ENCODE results near the gene SARNP. TPM values are rescaled to one million over a fixed set of nuclear protein-coding genes. Genes with fewer than 3 reads are reported as not detected.

Gene SARNP
- polyA plus RNA-seq, 10 donors = 62.5 to 85.4 (median 74.6) TPM

DNA sequence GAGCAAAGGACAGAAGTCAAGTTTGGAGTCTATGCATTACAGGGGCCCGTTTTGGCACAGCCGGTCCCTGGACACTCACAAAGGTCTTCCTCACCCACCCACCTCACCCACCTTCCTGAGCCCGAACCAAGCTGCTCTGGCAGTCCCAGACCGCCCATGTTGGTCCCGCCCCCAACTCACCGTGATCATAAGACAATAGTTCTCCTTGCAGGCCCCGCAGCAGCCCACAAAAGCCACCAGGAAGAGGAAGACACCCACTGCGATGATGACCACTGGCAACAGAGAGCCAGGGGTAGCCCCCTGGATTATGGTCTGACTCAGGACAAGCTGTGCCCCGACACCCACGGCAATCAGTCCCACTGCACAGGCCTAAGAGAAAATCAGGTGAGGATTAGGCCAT is 90.6 kb downstream of the SARNP start:
- no peak for DNase-seq

DNA sequence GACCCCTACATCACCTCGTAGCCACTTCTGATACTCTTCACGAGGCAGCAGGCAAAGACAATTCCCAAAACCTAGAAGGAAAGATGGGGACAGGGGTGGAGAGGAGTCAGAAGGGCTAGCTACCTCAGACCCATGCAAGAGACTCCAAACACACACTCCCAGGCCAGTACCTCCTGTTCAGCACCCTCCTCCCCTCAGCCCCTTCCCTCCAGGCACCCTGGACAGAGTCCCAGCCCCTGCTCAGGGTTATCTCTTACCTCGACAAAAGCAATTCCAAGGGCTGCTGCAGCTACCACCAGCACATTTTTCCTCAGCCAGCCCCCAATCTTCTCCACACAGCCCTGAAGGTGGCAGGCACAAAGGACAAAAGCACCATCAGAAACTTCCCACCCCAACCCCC is 92.0 kb downstream of the SARNP start:
- DNase-seq = no peak

DNA sequence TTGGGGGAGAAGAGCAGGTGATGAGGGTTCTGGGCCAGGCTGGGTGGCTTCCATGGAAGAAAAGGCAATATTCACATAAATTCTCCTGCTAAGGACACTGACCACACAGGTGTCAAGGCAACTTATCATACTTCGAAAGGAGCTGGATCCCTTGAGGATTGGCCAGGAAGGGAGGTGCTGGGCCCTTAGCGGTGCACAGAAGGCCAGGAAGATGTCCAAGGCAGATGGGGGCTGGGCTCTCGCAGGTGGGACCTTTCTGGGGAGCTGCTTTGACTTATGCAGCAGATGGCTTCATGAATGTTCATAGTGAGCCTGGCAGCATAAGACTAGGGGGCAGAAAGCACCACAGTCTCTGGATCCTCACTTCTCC is 92.6 kb downstream of the SARNP start:
- no peak for DNase-seq

DNA sequence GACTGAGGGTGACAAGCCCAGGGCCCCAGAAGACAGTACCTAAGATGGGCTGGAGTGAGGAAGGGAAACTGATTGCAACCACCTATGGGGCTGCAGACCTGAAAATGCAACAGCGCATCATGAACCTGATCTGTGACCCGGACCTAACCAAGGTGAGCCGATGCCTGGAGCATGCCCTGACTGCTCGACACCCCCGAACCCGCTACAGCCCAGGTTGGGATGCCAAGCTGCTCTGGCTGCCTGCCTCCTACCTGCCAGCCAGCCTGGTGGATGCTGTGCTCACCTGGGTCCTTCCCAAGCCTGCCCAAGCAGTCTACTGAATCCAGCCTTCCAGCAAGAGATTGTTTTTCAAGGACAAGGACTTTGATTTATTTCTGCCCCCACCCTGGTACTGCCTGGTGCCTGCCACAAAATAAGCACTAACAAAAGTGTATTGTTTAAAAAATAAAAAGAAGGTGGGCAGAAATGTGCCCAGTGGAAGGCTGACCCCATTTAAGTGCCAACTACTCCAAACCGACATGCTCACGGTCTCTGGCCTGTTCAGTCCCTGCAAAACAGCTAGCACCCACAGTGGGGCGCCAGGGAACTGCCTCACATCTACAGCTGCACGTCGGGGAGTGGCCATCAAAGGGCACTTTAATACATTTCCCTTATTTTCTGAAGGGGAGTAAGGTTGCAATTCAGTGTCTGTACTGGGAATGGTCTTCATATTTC is 93.1 kb downstream of the SARNP start:
- DNase-seq = peak in 1 of 3 donors; percentile 74

DNA sequence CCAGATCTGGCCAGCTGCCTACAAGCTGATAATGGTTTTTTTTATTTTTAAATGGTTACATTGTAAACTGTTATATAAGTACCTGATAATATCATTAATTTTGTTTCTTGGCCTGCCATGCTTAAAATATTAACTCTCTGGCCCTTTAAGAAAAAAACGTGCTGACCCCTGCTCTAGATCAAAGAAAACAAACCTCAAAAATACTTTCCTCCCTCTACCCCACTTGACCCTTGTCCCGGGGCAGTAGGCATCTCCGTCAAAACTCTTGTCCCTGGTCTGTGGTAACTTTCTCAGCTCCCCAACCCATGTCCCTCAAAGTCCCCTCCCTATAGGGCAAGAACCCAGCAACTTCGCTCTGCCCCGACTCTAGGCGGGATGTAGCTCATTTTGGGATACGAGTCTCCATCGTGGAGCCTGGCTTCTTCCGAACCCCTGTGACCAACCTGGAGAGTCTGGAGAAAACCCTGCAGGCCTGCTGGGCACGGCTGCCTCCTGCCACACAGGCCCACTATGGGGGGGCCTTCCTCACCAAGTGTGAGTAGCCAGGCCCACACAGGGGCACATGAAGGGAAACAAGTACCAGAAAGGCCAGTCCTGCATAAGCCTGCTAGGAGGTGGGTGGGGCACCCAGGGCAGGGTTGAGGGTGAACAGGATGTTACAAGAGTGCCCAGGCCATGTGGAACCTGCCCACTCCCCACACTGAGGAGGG is 93.9 kb downstream of the SARNP start:
- peak in 1 of 3 donors; percentile 24 for DNase-seq

DNA sequence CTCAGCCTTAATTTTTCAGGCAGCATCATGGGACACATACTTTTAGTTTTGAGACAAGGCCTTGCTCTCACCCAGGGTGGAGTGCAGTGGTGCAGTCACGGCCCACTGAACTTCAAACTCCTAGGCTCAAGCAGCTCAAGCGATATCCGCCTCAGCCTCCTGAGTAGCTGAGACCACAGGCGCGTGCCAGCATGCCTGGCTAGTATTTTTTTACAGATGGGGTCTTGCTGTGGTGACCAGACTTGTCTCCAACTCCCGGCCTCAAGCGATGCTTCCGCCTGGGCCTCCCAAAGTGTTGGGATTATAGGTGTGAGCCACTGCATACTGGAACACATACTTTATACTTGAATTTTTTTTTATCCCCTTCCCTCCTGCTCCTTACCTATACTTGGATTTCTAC is 94.6 kb downstream of the SARNP start:
- DNase-seq = no peak

DNA sequence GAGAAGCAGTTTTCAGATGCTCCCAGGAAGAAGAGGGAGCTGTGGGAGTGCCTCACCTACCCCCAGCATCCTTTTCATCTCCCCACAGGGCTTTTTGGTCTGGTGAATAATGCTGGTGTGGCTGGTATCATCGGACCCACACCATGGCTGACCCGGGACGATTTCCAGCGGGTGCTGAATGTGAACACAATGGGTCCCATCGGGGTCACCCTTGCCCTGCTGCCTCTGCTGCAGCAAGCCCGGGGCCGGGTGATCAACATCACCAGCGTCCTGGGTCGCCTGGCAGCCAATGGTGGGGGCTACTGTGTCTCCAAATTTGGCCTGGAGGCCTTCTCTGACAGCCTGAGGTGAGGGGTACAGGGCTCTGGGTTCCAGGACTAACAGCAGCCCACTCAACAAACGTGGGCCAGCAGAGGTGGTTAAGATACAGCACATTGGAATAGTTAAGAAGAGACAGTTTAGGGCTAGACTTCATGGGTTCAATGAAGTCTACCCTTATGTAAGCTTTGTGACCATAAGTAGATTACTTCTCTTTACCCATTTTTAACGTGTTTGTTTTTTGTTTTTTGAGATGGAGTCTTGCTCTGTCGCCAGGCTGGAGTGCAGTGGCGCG is 95.8 kb downstream of the SARNP start:
- peak in 1 of 3 donors; percentile 19 for DNase-seq

DNA sequence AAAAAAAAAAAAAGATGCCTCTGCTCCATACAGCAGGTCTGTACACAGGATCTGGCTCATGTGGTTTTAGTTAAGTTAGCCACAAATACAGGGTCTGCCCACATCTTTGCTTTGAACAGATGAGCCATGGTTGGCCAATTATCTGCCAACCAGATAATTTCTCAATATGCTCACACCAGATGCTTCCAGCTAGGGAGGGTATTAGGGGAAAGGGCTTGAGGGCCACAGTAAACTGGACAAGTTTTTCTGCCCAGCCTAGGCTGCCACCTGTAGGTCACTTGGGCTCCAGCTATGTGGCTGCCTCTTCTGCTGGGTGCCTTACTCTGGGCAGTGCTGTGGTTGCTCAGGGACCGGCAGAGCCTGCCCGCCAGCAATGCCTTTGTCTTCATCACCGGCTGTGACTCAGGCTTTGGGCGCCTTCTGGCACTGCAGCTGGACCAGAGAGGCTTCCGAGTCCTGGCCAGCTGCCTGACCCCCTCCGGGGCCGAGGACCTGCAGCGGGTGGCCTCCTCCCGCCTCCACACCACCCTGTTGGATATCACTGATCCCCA is 96.6 kb downstream of the SARNP start:
- peak in 1 of 3 donors; percentile 76 for DNase-seq

DNA sequence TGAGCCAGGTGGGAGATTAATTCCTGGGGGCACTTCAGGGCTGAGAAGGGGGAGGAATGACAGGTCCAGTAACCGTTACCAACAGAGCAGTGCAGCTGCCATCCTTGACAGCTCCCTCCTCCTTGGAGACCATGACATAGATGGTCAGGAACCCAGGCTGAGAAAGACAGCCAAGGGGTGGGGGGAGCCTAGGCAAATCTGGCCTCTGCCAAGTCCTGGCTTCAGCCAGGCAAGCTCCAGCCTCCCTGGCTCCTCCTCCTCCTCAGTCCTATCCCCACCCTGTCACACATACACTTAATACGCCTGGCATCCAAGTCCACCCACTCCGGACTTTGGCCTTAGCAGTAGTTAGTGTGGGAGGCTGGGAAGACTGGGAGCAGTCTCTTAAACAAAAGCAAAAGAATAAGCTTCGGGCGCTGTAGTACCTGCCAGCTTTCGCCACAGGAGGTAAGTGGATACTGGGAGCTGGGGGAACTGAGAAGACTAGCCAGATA is 97.4 kb downstream of the SARNP start, which contains the start of gene RDH5:
RDH5 (plus strand) TSS at position 323 of the 494 bp plus-strand sequence. CDS start 792 bp downstream, outside the sequence.
- peak; percentile 78 to 82 (median 81) for DNase-seq

DNA sequence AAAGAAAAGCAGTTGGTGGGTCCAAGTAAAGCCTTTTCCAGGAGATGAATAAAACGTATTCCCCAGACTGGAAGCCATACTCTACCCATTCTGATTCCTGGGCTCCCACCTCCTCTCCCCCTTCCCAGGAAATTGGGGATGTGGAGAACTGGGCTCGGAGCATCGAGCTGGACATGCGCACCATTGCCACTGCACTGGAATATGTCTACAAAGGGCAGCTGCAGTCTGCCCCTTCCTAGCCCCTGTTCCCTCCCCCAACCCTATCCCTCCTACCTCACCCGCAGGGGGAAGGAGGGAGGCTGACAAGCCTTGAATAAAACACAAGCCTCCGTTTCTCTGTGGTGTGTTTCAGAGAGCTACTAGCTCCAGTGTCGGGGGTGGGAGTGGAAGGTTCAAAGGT is 98.2 kb downstream of the SARNP start:
- DNase-seq = no peak

DNA sequence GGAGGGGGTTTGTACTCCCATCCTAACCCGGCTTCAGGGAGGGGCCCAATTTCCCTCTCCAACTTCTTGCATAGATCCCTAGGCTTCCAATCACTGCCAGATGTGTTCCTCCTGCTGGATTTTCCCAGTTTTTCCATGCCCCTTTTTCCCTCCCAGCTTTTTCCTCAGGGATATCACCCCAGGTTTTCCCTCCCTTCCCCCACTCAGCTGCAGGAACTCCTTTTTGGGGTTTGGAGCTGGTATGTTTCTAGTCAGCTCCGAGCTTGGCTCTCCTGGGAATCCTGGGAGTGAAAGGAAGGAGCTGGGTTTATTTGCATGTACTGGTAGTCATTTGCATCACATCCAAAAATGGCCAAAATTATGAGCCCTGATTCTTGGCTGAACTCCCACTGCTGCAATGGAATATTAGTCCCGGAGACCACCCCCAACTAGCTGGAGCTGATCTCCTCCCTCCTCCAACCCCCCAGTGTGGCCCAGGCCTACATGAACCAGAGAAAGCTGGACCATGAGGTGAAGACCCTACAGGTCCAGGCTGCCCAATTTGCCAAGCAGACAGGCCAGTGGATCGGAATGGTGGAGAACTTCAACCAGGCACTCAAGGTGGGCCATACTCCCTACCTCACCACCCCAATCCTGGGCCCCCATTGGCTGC is 98.8 kb downstream of the SARNP start:
- peak in 1 of 3 donors; percentile 74 for DNase-seq

DNA sequence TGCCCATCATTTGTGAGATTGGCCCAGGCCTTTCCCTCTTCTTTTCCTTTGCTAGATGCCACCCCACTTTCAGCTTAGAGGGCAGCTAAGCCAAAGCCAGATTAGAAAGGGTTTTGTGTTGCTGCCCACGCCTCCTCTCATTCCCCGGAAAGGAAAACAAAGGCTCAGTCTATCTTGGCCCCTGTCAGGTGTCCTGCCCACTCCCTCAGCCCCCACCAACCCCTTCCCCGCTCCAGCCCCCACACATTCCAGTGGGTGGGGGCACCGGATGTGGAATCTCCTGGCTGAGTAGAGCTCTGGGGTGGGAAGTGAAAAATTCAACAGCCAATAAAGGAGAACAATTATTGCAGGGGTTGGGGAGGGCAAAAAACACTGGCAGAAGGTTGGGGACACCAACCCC is 99.5 kb downstream of the SARNP start:
- peak in 1 of 3 donors; percentile 47 for DNase-seq

DNA sequence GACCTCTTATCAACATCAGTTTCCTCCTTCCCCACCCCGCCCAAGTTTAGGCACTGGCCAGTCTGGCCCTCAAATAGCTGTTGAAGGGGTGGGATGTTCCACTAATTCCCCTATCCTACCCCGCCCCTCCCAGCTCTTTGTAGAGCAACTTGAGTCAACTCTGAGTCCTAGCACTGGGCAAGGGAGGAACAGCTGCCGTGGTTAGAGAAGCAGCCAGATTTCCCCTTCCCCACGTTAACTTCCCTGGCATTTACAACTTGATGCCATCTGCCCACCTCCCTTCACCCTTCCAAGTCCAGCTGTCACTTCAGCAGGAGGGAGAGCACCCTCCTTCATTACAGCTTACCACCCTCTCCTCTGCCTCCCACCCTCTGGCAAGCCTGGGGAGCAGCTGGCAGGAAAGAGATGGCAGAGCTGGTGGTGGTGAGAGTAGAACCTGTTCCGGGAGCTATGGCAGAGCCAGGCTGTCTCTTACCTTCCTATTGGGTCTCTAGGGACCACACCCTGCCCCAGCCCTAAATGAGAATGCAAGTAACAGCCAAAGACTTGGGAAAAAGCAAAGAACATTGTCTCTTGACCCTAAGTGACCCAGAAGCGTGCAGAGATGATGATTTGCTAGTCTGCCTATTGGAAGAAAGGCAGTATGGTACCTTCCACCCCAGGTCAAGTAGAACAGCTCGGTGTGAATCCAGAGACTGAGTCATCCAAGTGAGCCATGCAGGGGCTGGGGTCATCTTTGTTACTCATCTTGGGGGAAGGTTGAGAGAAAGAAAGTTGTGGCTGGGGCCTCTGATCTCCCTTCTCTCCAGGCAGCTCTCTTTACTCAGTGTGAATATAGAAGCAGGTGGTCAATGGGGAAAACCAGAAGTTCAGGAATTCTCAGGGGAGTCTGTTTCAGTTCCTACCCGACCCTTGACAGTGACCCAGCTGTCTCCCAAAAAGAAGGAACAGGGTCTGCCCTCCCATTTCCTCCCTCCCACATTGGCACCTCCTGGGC is 100.2 kb downstream of the SARNP start:
- DNase-seq = peak in 1 of 3 donors; percentile 70

DNA sequence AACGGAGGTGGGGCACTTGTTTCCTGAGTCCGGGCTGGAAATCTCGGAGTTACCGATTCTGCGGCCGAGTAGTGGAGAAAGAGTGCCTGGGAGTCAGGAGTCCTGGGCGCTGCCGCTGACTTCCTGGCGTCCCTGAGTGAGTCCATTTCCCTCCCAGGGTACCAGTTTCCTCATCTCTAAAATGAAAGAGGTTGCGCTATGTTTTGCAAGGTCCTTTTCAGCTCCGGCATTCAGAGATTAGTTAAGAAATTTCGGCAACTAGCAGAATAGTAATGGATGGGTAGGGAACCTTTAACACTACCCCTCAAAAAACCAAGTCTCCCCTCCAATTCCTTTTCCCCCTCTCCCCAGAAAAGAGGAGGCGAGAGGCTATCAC is 101.0 kb downstream of the SARNP start:
- no peak for DNase-seq

DNA sequence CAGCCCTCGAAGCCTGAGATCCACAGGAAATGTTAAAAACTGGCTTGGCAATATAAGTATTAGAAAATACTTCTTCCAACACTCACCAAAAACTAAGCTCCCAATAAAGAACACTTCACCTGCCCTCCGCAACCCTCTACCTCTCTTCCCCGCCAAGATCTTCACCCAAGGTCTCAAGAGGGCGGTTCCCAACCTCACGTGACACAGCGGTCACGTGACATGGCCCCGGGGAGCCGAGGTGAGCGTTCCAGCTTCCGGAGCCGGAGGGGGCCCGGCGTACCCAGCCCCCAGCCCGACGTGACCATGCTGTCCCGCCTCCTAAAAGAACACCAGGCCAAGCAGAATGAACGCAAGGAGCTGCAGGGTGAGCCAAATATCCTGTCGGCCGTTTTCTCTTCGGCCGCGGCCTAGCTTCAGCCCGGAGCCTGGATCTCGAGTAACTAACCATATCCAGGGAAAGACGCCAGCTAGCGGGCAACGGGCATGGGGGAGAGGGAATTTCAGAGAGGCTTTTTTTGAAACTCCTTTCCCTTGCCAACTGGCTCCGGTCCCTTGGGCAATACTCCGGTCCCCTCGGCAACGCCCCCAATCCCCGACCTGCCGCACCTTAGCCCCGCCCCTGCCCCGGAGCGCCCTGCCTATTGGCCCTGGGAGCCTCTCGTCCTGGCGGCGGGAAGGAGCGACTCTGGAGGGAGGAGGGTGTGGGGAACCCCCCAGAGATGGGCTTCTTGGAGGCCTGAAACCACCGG is 101.5 kb downstream of the SARNP start, which contains the start of gene BLOC1S1:
BLOC1S1 (plus strand) TSS at position 214 of the 749 bp plus-strand sequence; CDS start at position 220, 6 bp downstream.
- peak; percentile 95 to 98 (median 97) for DNase-seq

DNA sequence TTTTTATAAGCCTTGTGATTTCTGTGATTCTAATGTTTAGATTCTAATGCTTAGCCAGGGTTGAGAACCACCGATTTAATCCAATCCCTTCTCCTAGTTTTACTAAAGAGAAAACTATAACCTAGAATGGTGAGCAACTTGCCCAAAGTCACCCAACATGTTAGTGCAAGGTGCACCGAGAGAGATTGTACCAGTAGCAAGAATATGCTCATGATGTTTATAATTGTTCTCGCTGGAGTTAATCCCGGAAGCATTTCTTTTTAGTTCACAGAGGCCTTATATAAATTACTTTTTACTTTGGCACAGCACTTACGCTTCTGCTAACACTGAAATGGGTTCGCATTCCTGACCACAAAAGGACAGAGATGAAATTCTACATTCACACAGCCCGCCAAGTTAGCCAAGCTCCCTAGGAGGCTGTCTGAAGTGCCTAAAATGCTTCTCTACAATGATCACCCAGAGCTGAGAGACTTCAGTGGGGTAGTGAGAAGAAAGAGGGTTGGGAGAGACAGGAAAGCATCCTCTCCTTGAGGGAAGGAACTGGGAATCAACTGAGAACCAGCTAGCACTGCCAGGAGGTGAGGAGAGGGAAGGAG is 102.3 kb downstream of the SARNP start:
- DNase-seq = no peak

DNA sequence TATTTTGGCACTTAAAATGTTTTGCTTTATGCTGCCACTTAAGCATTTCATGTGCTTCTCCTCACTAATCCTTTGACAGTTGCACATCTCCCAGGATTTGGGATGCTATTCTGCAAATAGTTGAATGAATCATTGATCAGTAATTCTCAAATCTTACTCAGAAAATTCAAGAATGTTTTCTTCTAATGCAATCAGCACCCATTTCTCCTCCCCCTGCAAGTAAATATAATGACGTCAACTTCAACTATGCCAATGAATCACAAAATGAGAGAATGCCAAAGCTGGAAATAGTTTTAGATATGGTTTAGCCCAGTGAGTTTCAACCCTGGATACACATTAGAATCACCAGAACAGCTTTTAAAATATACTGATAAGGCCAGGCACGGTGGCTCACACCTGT is 103.8 kb downstream of the SARNP start:
- no peak for DNase-seq

DNA sequence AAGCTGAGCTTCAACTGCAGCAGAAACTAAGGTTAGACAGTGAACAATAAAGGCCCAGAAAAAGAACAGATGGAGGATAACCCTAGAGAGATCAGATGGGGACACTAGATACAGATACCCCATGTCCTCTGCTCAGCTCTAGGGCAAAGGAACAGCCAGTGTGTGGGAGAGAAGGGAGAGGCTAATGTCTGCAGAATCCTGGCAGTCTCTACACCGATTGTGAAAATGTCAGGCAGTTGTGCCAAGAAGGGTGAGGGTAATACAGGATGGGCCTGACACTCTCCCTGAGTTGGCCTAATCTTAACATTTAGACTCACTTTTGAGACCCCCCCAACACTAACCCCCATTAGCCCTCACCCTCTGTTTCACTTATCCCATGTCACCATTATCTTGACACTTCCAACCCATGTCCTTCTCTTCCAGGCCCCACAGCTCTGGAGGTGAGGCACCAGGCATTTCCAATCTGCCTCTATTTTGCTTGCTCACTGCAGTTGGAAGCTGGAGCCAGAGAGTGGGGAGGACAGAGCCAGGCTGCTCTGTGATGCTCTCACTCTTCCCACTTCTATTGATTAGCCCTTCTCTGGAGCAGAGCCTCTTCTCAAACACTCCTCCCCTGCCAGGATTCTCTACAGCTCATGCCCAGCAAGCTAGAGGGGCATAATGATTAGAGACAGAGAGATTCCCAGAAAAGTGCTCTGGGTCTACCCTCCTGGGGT is 104.7 kb downstream of the SARNP start:
- DNase-seq = no peak
